GM10266 (cell line): ENCODE measurements around the gene ATP8B1.

Experiments
- DNase-seq: peaks from one replicate; pipeline ENCODE4 v3.0.0; 2012; ENCODE audit errors: extremely low spot score
- TF ChIP-seq, protein P1 (sequence below): IDR thresholded peaks from 2 replicates; pipeline ENCODE4 v1.5.1; 2012; ENCODE audit warnings: mild to moderate bottlenecking, low read depth; ENCODE audit not compliant: control insufficient read depth, insufficient read depth; ENCODE audit errors: missing control alignments

The ATP8B1 gene

DNA sequence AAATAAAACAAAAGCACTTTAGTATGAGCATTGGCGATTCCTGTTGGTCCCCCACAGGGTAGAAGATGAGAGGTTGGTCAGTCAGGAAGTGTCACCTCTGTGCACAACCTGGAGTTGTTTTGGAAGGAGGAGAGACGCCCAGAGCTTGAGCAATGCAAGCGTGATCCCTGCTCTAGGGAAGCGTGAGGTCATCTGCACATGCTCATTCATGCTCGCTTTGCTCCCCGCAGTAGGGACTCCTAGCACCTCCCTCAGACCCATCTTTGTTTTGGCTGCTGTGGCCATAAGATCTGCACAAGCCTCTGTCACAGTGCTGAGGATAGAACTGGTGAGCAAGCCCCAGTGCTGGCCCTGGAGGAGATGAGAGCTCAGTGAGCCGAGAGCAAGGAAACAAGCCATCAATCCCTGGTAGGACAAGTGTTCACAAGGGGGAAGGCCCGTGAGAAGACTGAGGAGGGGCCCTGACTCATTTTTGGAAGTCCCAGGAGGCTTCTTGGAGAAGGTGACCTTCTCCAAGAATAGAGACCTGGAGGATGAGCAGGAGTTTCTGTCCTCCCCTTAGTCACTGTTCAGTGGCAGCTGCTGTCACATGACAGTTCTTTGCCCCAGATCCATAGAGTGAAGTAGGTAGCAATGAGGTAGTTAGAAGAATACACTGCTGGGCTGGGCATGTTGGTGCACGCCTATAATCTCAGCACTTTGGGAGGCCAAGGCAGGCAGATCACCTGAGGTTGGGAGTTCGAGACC lies 13.3 kb upstream of the ATP8B1 start:
- DNase-seq = no peak
- TF ChIP-seq, protein P1, sequence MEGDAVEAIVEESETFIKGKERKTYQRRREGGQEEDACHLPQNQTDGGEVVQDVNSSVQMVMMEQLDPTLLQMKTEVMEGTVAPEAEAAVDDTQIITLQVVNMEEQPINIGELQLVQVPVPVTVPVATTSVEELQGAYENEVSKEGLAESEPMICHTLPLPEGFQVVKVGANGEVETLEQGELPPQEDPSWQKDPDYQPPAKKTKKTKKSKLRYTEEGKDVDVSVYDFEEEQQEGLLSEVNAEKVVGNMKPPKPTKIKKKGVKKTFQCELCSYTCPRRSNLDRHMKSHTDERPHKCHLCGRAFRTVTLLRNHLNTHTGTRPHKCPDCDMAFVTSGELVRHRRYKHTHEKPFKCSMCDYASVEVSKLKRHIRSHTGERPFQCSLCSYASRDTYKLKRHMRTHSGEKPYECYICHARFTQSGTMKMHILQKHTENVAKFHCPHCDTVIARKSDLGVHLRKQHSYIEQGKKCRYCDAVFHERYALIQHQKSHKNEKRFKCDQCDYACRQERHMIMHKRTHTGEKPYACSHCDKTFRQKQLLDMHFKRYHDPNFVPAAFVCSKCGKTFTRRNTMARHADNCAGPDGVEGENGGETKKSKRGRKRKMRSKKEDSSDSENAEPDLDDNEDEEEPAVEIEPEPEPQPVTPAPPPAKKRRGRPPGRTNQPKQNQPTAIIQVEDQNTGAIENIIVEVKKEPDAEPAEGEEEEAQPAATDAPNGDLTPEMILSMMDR = no peak

DNA sequence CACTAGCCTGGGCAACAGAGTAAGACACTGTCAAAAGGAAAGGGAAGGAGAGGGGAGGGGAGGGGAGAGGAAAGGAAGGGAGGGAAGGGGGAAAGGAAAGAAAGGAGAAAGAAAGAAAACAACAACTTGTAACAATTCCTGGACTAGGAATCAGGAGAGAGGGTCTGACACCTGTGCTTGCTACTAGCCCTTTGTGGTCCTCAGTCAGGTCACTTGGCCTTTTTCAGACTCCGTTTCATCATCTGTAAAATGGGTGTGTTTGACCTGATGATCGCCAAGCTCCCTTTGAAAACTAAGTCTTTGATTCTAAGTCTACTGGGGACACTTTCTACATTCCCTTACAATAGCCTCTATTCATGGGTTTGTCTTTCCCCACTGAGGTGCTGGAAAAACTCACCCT lies 11.4 kb upstream of the ATP8B1 start:
- no peak for DNase-seq
- TF ChIP-seq, protein P1 = no peak

DNA sequence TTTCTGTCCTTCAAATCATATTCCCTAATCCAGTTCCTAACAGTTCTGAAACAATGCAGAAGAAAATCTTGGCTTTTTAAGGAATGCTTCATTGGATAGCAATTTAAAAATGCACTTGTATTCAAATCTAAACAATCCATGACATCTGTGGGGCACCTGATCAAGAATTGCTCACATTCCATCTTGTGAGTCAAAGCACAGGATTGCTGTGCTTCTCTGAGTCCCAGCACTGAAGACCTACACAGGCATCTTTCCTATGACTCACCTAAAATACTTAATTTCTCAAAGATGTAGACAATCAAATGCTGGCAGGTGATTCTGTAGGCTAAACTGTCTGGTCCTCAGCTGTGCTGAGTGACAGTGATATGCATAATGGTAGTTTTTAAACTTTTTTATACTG lies 10.1 kb upstream of the ATP8B1 start:
- no peak for DNase-seq
- TF ChIP-seq, protein P1 = no peak

DNA sequence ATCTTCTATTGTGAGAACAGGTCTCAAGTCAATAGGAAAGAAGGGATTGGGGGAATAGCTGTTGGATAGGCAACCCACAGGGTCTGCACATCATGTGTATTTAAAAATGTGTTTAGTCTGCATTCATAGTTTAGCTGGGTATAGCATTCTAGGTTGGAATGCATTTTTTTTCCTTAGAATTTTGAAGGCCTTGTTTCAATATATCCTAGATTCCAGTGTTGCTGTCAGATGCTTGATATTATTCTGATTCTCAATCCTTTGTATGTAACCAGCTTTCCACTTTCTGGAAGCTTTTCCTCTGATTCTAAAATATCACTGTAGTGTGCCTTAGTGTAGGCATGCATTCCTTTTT lies 9.0 kb upstream of the ATP8B1 start:
- TF ChIP-seq, protein P1 = no peak
- no peak for DNase-seq

DNA sequence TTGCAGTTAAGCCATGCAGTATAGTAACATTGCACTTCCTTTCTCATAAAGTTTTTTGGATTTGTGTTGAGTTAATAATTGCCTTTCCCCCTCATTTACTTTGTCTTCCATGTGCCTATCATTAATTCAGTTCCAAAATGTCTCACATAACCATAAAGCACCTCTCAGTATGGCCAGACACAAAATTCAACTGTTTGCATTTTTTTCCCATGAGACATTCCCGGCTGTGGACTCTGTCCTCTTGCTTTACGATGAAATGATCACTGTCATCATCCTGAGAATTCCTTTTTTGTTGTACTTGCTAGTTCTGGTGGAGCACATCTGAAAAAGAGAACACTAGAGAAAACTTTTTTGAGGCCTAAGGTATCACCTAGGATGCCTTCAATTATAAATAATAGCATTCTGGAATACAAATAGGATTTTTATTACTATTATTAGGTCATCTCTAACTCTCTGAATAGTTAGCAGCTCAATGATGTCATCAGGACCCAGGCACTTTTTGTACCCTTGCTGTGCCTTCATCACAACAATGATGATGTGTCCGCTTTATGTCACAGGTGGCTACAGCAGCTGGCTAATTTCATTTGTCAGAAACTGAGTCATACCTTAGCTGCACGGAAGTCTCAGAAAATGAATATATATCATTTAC lies 8.5 kb upstream of the ATP8B1 start:
- DNase-seq = no peak
- TF ChIP-seq, protein P1 = no peak

DNA sequence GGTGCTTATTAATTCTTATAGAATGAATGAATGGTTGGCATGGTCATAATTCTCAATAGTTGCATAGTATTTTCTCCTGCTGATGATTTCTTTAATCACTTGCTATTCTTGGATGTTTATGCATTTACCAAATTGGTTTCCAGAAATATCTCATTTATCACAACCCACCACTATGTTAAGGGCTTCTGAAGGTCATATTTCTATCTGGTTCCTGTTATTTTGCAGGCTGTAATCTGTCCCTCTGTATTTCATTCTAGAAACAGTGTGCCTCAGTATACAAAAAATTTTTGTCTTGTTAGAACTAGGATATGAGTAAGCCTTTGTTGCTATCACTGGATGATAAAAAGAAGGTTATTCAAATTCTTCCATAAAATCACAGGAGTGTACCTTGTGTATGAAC lies 6.1 kb upstream of the ATP8B1 start:
- TF ChIP-seq, protein P1 = no peak
- DNase-seq = no peak
